K562 (cell line): ENCODE data around the gene SPEM3. TPM values are rescaled to one million over a fixed set of nuclear protein-coding genes. Genes with fewer than 3 reads are reported as not detected.

ENCODE experiments used
- ATAC-seq: fragments of 200-7000 bp; cut with Tn5 transposase; 3 replicates; pipeline ENCODE4 v1.9.1; 2020; ENCODE audit warnings: moderate library complexity
- BruUV-seq: library from RNA; stranded (reverse); fragments of 400-500 nt; replicated peaks from 2 replicates; lab custom pipeline; 2021; lab: Mats Ljungman, UMichigan
- CTCF ChIA-PET: fragments of 300-600 bp; formaldehyde crosslinking; extraction: SDS; loops from one replicate; lab custom pipeline; 2021; ENCODE audit warnings: low intra/inter-chr PET ratio; lab: Yijun Ruan, JAX
- POLR2A ChIA-PET: fragments of 300-600, 350-650 bp; sonication (Branson Sonifier 250); formaldehyde crosslinking; extraction: SDS; loops from one replicate; lab custom pipeline; 2021; ENCODE audit warnings: antibody characterized with exemption, inconsistent platforms; lab: Yijun Ruan, JAX
- DNase-seq, 4 experiments: peaks; one replicate each; pipeline versions ENCODE4 v3.0.0 to v3.0.0-alpha.2; 2011 to 2018; ENCODE audit warnings: low spot score in 3 of 4, mixed read lengths in 3 of 4; ENCODE audit errors: extremely low read depth in 1 of 4
- FAIRE-seq: peaks from 2 replicates; lab custom pipeline; 2011; peaks lifted over from hg19 to GRCh38; lab: Jason Lieb, UNC
- H2AFZ ChIP-seq: 2 replicates; pipeline ENCODE4 v1.6.0; 2011; ENCODE audit warnings: low read depth, low read length, control low read depth, inconsistent platforms
- H3K27ac ChIP-seq: fragments of 200-600 bp; 3 replicates; pipeline ENCODE4 v1.8.0; 2011; ENCODE audit warnings: low read depth, mild to moderate bottlenecking, control low read depth, inconsistent platforms, low read length, moderate library complexity, mixed read lengths; ENCODE audit errors: extremely low read depth
- H3K27me3 ChIP-seq, 2 experiments: fragments of 300-600 bp in 1 of 2; 2 replicates in 1 of 2; 3 replicates in 1 of 2; pipeline versions ENCODE4 v1.6.0 to v1.8.0; 2011; ENCODE audit warnings: inconsistent platforms in 2 of 2, low read length in 2 of 2, mild to moderate bottlenecking in 1 of 2, mixed read lengths in 1 of 2, moderate library complexity in 1 of 2; ENCODE audit not compliant: control insufficient read depth in 2 of 2, insufficient read depth in 2 of 2
- H3K36me3 ChIP-seq: fragments of 300-600 bp; 3 replicates; pipeline ENCODE4 v1.8.0; 2011; ENCODE audit warnings: mild to moderate bottlenecking, low read length, inconsistent platforms; ENCODE audit not compliant: control insufficient read depth, insufficient read depth
- H3K4me1 ChIP-seq, 2 experiments: fragments of 200-600 bp in 1 of 2; replicated peaks in 1 of 2; 2 replicates in 1 of 2; 3 replicates in 1 of 2; pipeline versions ENCODE4 v1.5.1 to v1.8.0; 2011; ENCODE audit warnings: inconsistent platforms in 2 of 2, low read length in 2 of 2, mild to moderate bottlenecking in 1 of 2, mixed read lengths in 1 of 2, moderate library complexity in 1 of 2; ENCODE audit not compliant: control insufficient read depth in 2 of 2, insufficient read depth in 2 of 2
- H3K4me2 ChIP-seq: 2 replicates; pipeline ENCODE4 v1.6.1; 2011; ENCODE audit warnings: low read length, control low read depth, inconsistent platforms, mixed read lengths; ENCODE audit not compliant: insufficient read depth
- H3K4me3 ChIP-seq: fragments of 200-600 bp; sonication (generic), shearing (Covaris generic); 2 replicates; pipeline ENCODE4 v1.5.1; 2016; ENCODE audit warnings: control low read depth, inconsistent platforms
- H3K79me2 ChIP-seq: fragments of 200-600 bp; 3 replicates; pipeline ENCODE4 v1.8.0; 2011; ENCODE audit warnings: low read length, inconsistent platforms; ENCODE audit not compliant: control insufficient read depth, insufficient read depth
- H3K9ac ChIP-seq, 2 experiments: 2 replicates each; pipeline versions ENCODE4 v1.6.0 to v1.6.1; 2011; ENCODE audit warnings: low read depth in 2 of 2, low read length in 2 of 2, control low read depth in 1 of 2, inconsistent platforms in 1 of 2, mild to moderate bottlenecking in 1 of 2, mixed read lengths in 1 of 2; ENCODE audit not compliant: insufficient read depth in 1 of 2
- H3K9me1 ChIP-seq: one replicate; pipeline ENCODE4 v1.6.0; 2011; ENCODE audit warnings: inconsistent platforms, mild to moderate bottlenecking, low read length, moderate library complexity; ENCODE audit not compliant: control insufficient read depth, insufficient read depth
- H3K9me3 ChIP-seq: replicated peaks from 2 replicates; pipeline ENCODE4 v1.5.1; 2011; ENCODE audit warnings: low read depth, low read length, inconsistent platforms; ENCODE audit not compliant: control insufficient read depth, insufficient read depth
- H4K20me1 ChIP-seq: replicated peaks from 2 replicates; pipeline ENCODE4 v1.6.1; 2011; ENCODE audit warnings: low read length, inconsistent platforms, mixed read lengths; ENCODE audit not compliant: control insufficient read depth, insufficient read depth
- BDP1 ChIP-seq: IDR thresholded peaks from 3 replicates; pipeline ENCODE4 v1.6.1; 2011; ENCODE audit not compliant: insufficient read length, insufficient read depth
- CTBP1 ChIP-seq: fragments of 450-650 bp; IDR thresholded peaks from 2 replicates; pipeline ENCODE4 v1.6.1; 2016; ENCODE audit warnings: borderline replicate concordance
- DIDO1 ChIP-seq: fragments of 450-650 bp; IDR thresholded peaks from 2 replicates; pipeline ENCODE4 v1.6.1; 2016; ENCODE audit warnings: low read depth, missing biosample characterization, missing genetic modification characterization
- ELF2 ChIP-seq: fragments of 250-450 bp; sonication (Bioruptor Pico); IDR thresholded peaks from 2 replicates; pipeline ENCODE4 v1.5.0; 2021; ENCODE audit warnings: mild to moderate bottlenecking
- GATAD2B ChIP-seq: fragments of 450-650 bp; IDR thresholded peaks from 2 replicates; pipeline ENCODE4 v1.6.1; 2017; ENCODE audit warnings: mild to moderate bottlenecking, borderline replicate concordance
- MED1 ChIP-seq: sonication (generic); formaldehyde crosslinking; IDR thresholded peaks from 2 replicates; pipeline ENCODE4 v1.8.1; 2023; ENCODE audit warnings: missing genetic modification reagents, borderline replicate concordance
- NFIC ChIP-seq: fragments of 450-650 bp; IDR thresholded peaks from 2 replicates; pipeline ENCODE4 v1.6.1; 2017; ENCODE audit warnings: mild to moderate bottlenecking, inconsistent platforms
- NR2C1 ChIP-seq, 2 experiments: fragments of 450-650 bp; IDR thresholded peaks; 2 replicates each; pipeline ENCODE4 v1.6.1; 2017; ENCODE audit warnings: mild to moderate bottlenecking in 2 of 2, antibody characterized with exemption in 1 of 2, inconsistent platforms in 1 of 2, missing compliant biosample characterization in 1 of 2, missing genetic modification characterization in 1 of 2
- POLR3G ChIP-seq: IDR thresholded peaks from 2 replicates; pipeline ENCODE4 v1.6.1; 2011; ENCODE audit not compliant: insufficient read length, insufficient replicate concordance; ENCODE audit errors: extremely low read depth
- RB1 ChIP-seq: fragments of 450-650 bp; IDR thresholded peaks from 2 replicates; pipeline ENCODE4 v1.6.1; 2017; ENCODE audit warnings: low read depth, mild to moderate bottlenecking
- RBM22 ChIP-seq: fragments of 200-400 bp; formaldehyde crosslinking; IDR thresholded peaks from 2 replicates; pipeline ENCODE4 v1.6.1; 2018; ENCODE audit warnings: low read length, low read depth; ENCODE audit not compliant: poor library complexity, severe bottlenecking
- SMAD1 ChIP-seq: fragments of 150-350 bp; IDR thresholded peaks from 2 replicates; pipeline ENCODE4 v1.6.1; 2014; ENCODE audit warnings: low read length, low read depth; ENCODE audit not compliant: partially characterized antibody
- SMARCE1 ChIP-seq: fragments of 450-650 bp; IDR thresholded peaks from 2 replicates; pipeline ENCODE4 v1.7.1; 2016; ENCODE audit warnings: mild to moderate bottlenecking
- TEAD4 ChIP-seq, 2 experiments: sonication (generic) in 1 of 2; formaldehyde crosslinking in 1 of 2; IDR thresholded peaks; 2 replicates each; pipeline versions ENCODE4 v1.6.1 to v1.8.0; 2012 to 2022; ENCODE audit warnings: borderline replicate concordance in 1 of 2, inconsistent platforms in 1 of 2, low read length in 1 of 2, mild to moderate bottlenecking in 1 of 2, missing genetic modification reagents in 1 of 2
- TSC22D4 ChIP-seq: fragments of 450-650 bp; IDR thresholded peaks from 2 replicates; pipeline ENCODE4 v1.6.1; 2016; ENCODE audit warnings: missing genetic modification characterization, missing biosample characterization, control low read depth
- ZNF175 ChIP-seq: fragments of 200-800 bp; sonication (Bioruptor generic); IDR thresholded peaks from 2 replicates; pipeline ENCODE4 v1.6.1; 2016; ENCODE audit warnings: low read depth, mild to moderate bottlenecking, missing genetic modification characterization, missing compliant biosample characterization
- ZNF239 ChIP-seq: fragments of 250-450 bp; sonication (Bioruptor Pico); IDR thresholded peaks from 2 replicates; pipeline ENCODE4 v1.4.0; 2020; ENCODE audit warnings: mild to moderate bottlenecking
- ZNF561 ChIP-seq: fragments of 450-650 bp; formaldehyde crosslinking; conservative IDR thresholded peaks from 2 replicates; pipeline ENCODE4 v1.4.0; 2020; ENCODE audit warnings: mild to moderate bottlenecking, moderate library complexity
- ZNF584 ChIP-seq: fragments of 200-800 bp; sonication (Bioruptor generic); IDR thresholded peaks from 2 replicates; pipeline ENCODE4 v1.6.1; 2016; ENCODE audit warnings: low read depth, mild to moderate bottlenecking, missing genetic modification characterization, missing compliant biosample characterization
- ZNF655 ChIP-seq: fragments of 250-450 bp; sonication (Bioruptor Pico); IDR thresholded peaks from 2 replicates; pipeline ENCODE4 v1.5.0; 2021
- WGBS: fragments of 100-300 bp; shearing (Covaris generic); methylation state at CpG from one replicate; pipeline ENCODE4 v1.1.6; 2016; ENCODE audit warnings: low coverage, mixed read lengths; ENCODE audit not compliant: insufficient coverage; ENCODE audit errors: missing lambda C conversion rate; 5-methylcytosine and 5-hydroxymethylcytosine counted together
- in situ Hi-C: fragments of 300-500 bp; cut with MboI; formaldehyde crosslinking; loops from 4 replicates; pipeline ENCODE4 v1.15.0; 2018; ENCODE audit warnings: inconsistent platforms, mixed read lengths
- intact Hi-C: fragments of 100-400 bp; cut with micrococcal nuclease; formaldehyde crosslinking; loops from 2 replicates; pipeline ENCODE4 v1.14.2; 2022
- polyA plus RNA-seq, 8 experiments: library from polyadenylated mRNA; depleted of rRNA in 4 of 8; stranded (reverse) in 5 of 8; unstranded in 3 of 8; fragments of >200 nt; fragmentation: Nextera tagmentation in 2 of 8; fragmentation: Illumina TruSeq in 1 of 8; extraction: Ambion mirVana in 2 of 8; extraction: Trizol in 1 of 8; gene quantifications; 2 replicates each; pipeline versions ENCODE4 v1.2.1 to v1.2.3, GENCODE V29; 2011 to 2014; ENCODE audit warnings: inconsistent platforms in 1 of 8, missing spikeins in 1 of 8
- total RNA-seq, 7 experiments: library from RNA; depleted of rRNA in 6 of 7; stranded (reverse); fragments of >200 nt in 6 of 7; fragmentation: Illumina TruSeq in 2 of 7; extraction: Trizol in 2 of 7; gene quantifications; 2 replicates each; pipeline versions ENCODE4 v1.2.1 to v1.2.3, GENCODE V29; 2011 to 2021; ENCODE audit warnings: low replicate concordance in 1 of 7

Gene SPEM3
- total and polyA plus RNA-seq, 9 of the 15 experiments (the other 6 are each of a cell fraction or from before 2014, with no cell fraction given): not detected

GRCh38 chr17:7466639-7467341, 38.1 kb downstream of the SPEM3 start:
- no peak overlapping the region for H2AFZ ChIP-seq
- 0% methylated on average over 1 of the region's 16 CpGs for WGBS
- H3K4me3 ChIP-seq: no peak overlapping the region
- H3K9me3 ChIP-seq: no peaks in the 10 kb centered on the region
- ChIA-PET POLR2A (interaction anchor here (0.5 to 2.0 kb wide), 8 partner anchors 10 to 394 kb away, joined by 3 to 6 read pairs (median 4); partner anchors contain the start of gene SLC35G6), CTCF (no interaction called here)
- in situ Hi-C loops (no loop called here), intact Hi-C loops (no loop called here)
- no peaks in the 10 kb centered on the region for H3K9me1 ChIP-seq
- FAIRE-seq (peak; percentile 97), ATAC-seq (peak; percentile 74), DNase-seq (peak in 3 of 4 experiments; percentile 27 to 87 (median 41))
- H3K4me2 ChIP-seq: no peak overlapping the region
- H3K27ac ChIP-seq: peak overlapping the region; percentile 70
- H3K27me3 ChIP-seq: no peaks in the 10 kb centered on the region
- no peaks in the 10 kb centered on the region for H4K20me1 ChIP-seq
- H3K79me2 ChIP-seq: peaks cover 19% of the 10 kb centered on the region
- BruUV-seq: no TSS peak
- H3K36me3 ChIP-seq: peaks cover 35% of the 10 kb centered on the region; the same call in 1 of the 3 replicates
- peaks cover 8 to 29% of the 10 kb centered on the region in 2 experiments for H3K4me1 ChIP-seq
- H3K9ac ChIP-seq: peak overlapping the region in 1 of 2 experiments; percentile 64; a peak in 2 of 4 replicates
- TF ChIP-seq POLR3G (no peak), DIDO1 (no peak), SMARCE1 (no peak), NFIC (peak; percentile 94), GATAD2B (no peak), SMAD1 (no peak), ZNF584 (no peak), CTBP1 (peak; percentile 73), RBM22 (no peak), ZNF561 (CRISPR knock-in tag) (no peak), TEAD4 (IDR thresholded peaks at IDR 0.05; ENCODE audit: low read length) (peak; percentile 72), TEAD4 (CRISPR knock-in tag; IDR thresholded peaks at IDR 0.05; ENCODE audit: borderline replicate concordance) (no peak), BDP1 (no peak), ZNF175 (CRISPR knock-in tag) (0 out of 2 replicates have a peak, but pooled peaks have one; percentile 45), ZNF655 (no peak), TSC22D4 (tag) (no peak), ZNF239 (CRISPR knock-in tag) (no peak), ELF2 (CRISPR knock-in tag) (no peak), MED1 (no peak), RB1 (no peak), NR2C1 (IDR thresholded peaks at IDR 0.05) (peak; percentile 92), NR2C1 (tag; IDR thresholded peaks at IDR 0.05) (peak; percentile 96)
